A549 (cell line): Measurements from ENCODE around the gene AFF3.

Experiments used
- CEBPB ChIP-seq, 2 experiments: fragments of >200 bp in 1 of 2; sonication (Bioruptor Twin) in 1 of 2; formaldehyde crosslinking in 1 of 2; IDR thresholded peaks; 2 replicates each; pipeline ENCODE4 v1.6.1; 2012 to 2016
- CHD2 ChIP-seq: fragments of 150-350 bp; IDR thresholded peaks from 2 replicates; pipeline ENCODE4 v1.6.1; 2014; ENCODE audit warnings: low read length; ENCODE audit not compliant: partially characterized antibody
- CTCF ChIP-seq: fragments of >200 bp; sonication (Bioruptor Twin); formaldehyde crosslinking; IDR thresholded peaks from 3 replicates; pipeline ENCODE4 v1.5.1; 2016
- EP300 ChIP-seq, 2 experiments: fragments of >200 bp; sonication (Bioruptor Twin); formaldehyde crosslinking; IDR thresholded peaks; 2 replicates in 1 of 2; 3 replicates in 1 of 2; pipeline ENCODE4 v1.6.1; 2016 to 2017
- FOSL2 ChIP-seq, 2 experiments: fragments of 450-650 bp in 1 of 2; fragments of >200 bp in 1 of 2; sonication (Bioruptor Twin) in 1 of 2; formaldehyde crosslinking; IDR thresholded peaks; 2 replicates each; pipeline versions ENCODE4 v1.5.0 to v1.6.1; 2016 to 2020; ENCODE audit warnings: mild to moderate bottlenecking in 1 of 2, moderate library complexity in 1 of 2
- HOXB13 ChIP-seq: fragments of 250-450 bp; sonication (Bioruptor Pico); IDR thresholded peaks from 2 replicates; pipeline ENCODE4 v1.5.0; 2020; ENCODE audit warnings: low read depth, mild to moderate bottlenecking, moderate library complexity
- PBX3 ChIP-seq: IDR thresholded peaks from 2 replicates; pipeline ENCODE4 v1.6.1; 2012
- POLR2AphosphoS2 ChIP-seq: conservative IDR thresholded peaks from 2 replicates; pipeline ENCODE4 v1.6.1; 2012; ENCODE audit warnings: low read length, improper control_type of control experiment, inconsistent platforms
- RAD21 ChIP-seq, 2 experiments: fragments of >200 bp in 1 of 2; sonication (Bioruptor Twin) in 1 of 2; formaldehyde crosslinking in 1 of 2; IDR thresholded peaks in 1 of 2; conservative IDR thresholded peaks in 1 of 2; 2 replicates in 1 of 2; 3 replicates in 1 of 2; pipeline ENCODE4 v1.6.1; 2012 to 2018; ENCODE audit warnings: inconsistent platforms in 1 of 2
- REST ChIP-seq: fragments of 200-600 bp; sonication (generic); IDR thresholded peaks from 2 replicates; pipeline ENCODE4 v1.6.1; 2016; ENCODE audit warnings: antibody characterized with exemption, mild to moderate bottlenecking, moderate library complexity
- RFX5 ChIP-seq: fragments of 450-650 bp; IDR thresholded peaks from 2 replicates; pipeline ENCODE4 v1.7.1; 2014; ENCODE audit warnings: antibody characterized with exemption, mild to moderate bottlenecking, moderate library complexity
- SREBF2 ChIP-seq: fragments of 450-650 bp; IDR thresholded peaks from 2 replicates; pipeline ENCODE4 v1.6.1; 2014; ENCODE audit warnings: mild to moderate bottlenecking, moderate library complexity
- ZSCAN20 ChIP-seq: fragments of 250-450 bp; sonication (Bioruptor Pico); IDR thresholded peaks from 2 replicates; pipeline ENCODE4 v1.8.0; 2022; ENCODE audit warnings: mild to moderate bottlenecking, moderate library complexity

- no peak for TF ChIP-seq CEBPB (IDR thresholded peaks at IDR 0.05)
- no peak for TF ChIP-seq HOXB13 (CRISPR knock-in tag)
- no peak for TF ChIP-seq FOSL2 (IDR thresholded peaks at IDR 0.05)
- TF ChIP-seq FOSL2 (CRISPR knock-in tag; IDR thresholded peaks at IDR 0.05), result no peak
- TF ChIP-seq CTCF, result no peak
- no peak for TF ChIP-seq EP300 (IDR thresholded peaks at IDR 0.05)
- TF ChIP-seq REST, result no peak
- no peak for TF ChIP-seq RFX5
- no peak for TF ChIP-seq SREBF2
- no peak for TF ChIP-seq RAD21 (conservative IDR thresholded peaks at IDR 0.05 in 1 of 2, IDR thresholded peaks at IDR 0.05 in 1 of 2)
- no peak for TF ChIP-seq POLR2AphosphoS2
- TF ChIP-seq PBX3, result no peak
- TF ChIP-seq ZSCAN20, result no peak
- TF ChIP-seq CHD2, result no peak
Measured at GRCh38 chr2:99933894-99934650, 208.3 kb downstream of the AFF3 start.
